ENCODE results near the gene AQP4.

The AQP4 gene, protein sequence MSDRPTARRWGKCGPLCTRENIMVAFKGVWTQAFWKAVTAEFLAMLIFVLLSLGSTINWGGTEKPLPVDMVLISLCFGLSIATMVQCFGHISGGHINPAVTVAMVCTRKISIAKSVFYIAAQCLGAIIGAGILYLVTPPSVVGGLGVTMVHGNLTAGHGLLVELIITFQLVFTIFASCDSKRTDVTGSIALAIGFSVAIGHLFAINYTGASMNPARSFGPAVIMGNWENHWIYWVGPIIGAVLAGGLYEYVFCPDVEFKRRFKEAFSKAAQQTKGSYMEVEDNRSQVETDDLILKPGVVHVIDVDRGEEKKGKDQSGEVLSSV

DNA sequence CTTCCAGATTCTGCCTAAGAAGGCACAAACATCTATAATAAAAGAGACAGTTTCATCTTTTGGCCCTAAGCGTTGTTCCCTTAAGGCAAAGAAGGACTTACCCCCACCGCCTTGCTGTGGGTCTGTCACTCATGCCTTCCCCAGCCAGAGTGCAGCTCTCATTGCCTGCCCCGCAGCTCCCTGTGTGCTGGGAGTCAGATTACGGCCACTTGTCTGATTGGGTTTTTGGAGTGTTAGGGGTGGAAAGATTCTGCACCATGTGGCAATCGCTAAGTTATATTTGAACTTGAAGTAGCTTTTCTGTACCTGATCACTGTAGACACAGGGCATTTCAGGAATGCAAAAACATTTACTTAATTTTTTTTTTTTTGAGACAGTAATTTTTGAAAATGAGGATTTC lies at the start of gene AQP4:
AQP4 (minus strand) TSS at position 151 of the 400 bp plus-strand sequence; CDS start at position 133, 18 bp downstream.
- no peak for DNase-seq (ENCODE audit: low read depth in 2 of 2)

DNA sequence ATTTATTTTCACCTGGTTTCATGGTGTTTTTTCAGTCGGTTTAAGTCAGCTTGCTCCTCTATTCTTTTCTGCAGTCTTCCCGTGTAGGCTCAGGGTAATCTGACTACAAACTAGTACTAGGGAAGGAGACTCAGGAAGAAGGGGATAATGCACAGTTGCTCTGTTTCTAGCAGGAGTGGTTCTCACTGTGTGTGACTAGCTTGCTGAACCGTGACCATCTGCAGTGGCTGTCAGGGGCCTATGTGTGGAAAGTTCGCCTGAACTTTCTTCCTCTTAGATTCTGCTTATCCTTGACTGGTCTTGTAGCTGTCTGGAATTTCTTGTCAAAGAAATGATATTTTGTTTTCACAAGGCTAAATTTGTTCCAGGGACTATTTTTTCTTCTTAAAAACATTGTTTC lies 46.3 kb upstream of the AQP4 start:
- DNase-seq (ENCODE audit: low read depth in 2 of 2) = no peak

GRCh38 chr18:26909599-26910290 lies 44.2 kb upstream of the AQP4 start:
- DNase-seq (ENCODE audit: low read depth in 2 of 2) = no peak

GRCh38 chr18:26908906-26909305 lies 43.4 kb upstream of the AQP4 start:
- no peak for DNase-seq (ENCODE audit: low read depth in 2 of 2)

DNA sequence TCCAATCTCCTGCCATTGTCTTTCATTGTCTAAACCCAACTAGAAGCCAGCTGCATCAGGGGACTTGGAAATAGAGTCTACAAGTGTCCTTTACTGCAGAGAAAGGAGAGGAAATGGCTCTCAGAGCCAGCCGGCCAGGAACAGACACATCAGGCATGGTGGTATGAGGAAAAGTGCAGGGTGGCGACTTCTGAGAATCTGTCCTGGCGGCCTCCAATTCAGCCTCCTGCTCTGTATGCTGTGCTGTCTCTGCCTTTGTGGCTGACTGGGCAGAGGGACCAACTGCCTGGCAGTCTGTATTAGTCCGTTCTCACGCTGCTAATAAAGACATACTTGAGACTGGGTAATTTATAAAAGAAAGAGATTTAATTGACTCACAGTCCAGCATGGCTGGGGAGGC lies 36.8 kb upstream of the AQP4 start:
- DNase-seq (ENCODE audit: low read depth in 2 of 2) = no peak

- no peak for DNase-seq (ENCODE audit: low read depth in 2 of 2)
Measured at GRCh38 chr18:26901020-26901419, 35.5 kb upstream of the AQP4 start.

- no peak for DNase-seq (ENCODE audit: low read depth in 2 of 2)
Measured at GRCh38 chr18:26894426-26894825, 28.9 kb upstream of the AQP4 start.

DNA sequence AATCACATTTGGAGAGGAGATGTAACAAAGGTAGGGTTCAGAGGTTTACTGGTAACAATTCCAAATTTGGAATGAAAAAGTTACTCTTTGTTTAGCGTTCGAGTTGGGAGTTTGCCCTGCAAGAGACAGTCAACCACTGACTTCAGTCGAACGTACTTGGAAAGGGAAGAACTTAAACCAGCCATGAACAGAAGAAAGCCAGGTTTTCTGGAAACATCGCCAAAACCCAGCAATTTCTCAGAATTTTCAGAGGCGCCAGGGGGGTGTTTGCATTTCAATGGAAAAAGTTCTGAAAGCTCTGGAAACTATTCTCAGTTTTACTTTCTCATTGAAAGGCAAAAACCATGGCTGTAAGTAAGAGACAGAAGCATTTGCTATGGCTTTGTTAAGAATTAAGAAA lies 28.5 kb upstream of the AQP4 start:
- DNase-seq (ENCODE audit: low read depth in 2 of 2) = no peak

DNA sequence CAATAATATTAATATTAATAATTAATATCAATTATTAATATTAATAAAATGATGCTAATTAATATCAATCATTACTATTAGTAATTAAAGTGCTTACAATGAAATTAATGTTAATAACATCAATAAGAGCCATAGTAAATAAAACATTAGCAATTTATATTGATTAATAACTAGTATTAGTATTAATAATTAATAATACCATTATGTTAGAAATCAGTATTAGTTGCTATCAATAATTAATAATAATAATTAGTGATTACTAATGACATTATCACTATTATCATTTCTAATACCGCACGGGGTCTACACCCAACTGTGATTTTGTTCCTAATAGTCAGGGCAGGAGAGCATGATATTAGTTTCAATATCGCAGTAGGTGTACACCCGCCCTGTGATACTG lies 22.8 kb upstream of the AQP4 start:
- no peak for DNase-seq (ENCODE audit: low read depth in 2 of 2)

- DNase-seq (ENCODE audit: low read depth in 2 of 2) = no peak
Measured at GRCh38 chr18:26875040-26875654, 9.6 kb upstream of the AQP4 start.

- no peak for DNase-seq (ENCODE audit: low read depth in 2 of 2)
Measured at GRCh38 chr18:26874283-26874682, 8.8 kb upstream of the AQP4 start.

- no peak for DNase-seq (ENCODE audit: low read depth in 2 of 2)
Measured at GRCh38 chr18:26869640-26870039, 4.1 kb upstream of the AQP4 start.

- no peak for DNase-seq (ENCODE audit: low read depth in 2 of 2)
Measured at GRCh38 chr18:26868968-26869586, 3.6 kb upstream of the AQP4 start.

GRCh38 chr18:26867471-26867870 lies 2.0 kb upstream of the AQP4 start:
- no peak for DNase-seq (ENCODE audit: low read depth in 2 of 2)

- DNase-seq (ENCODE audit: low read depth in 2 of 2) = no peak
Measured at GRCh38 chr18:26864658-26865057, 849 bp downstream of the AQP4 start.

DNA sequence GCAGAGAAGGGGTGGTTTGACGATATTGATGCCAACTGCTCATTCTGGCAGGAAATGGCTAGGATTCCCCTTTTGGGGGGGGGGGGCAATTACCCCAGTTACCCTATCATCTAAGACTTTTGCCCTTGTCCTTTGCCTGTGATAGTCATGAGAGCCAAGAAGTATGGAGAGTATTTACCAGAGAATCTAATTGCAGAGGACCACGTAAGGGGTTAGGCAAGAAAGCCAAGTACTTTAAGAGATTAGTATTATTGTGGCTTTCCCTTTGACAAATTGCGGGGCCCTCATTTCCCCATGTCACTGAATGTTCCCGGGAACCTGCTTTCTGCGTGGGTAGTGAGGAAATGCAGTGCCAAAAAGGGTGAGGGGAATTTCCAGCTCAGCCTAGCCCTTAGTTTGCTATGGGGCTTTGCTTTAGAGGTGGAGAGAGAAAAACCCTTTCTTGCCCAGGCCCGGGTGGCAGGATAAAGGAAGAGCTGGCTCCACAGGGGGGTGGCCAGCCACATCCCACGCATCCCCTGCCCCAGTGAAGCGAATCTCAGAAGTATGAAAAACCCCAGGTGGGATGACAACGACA lies 1.5 kb downstream of the AQP4 start:
- no peak for DNase-seq (ENCODE audit: low read depth in 2 of 2)

DNA sequence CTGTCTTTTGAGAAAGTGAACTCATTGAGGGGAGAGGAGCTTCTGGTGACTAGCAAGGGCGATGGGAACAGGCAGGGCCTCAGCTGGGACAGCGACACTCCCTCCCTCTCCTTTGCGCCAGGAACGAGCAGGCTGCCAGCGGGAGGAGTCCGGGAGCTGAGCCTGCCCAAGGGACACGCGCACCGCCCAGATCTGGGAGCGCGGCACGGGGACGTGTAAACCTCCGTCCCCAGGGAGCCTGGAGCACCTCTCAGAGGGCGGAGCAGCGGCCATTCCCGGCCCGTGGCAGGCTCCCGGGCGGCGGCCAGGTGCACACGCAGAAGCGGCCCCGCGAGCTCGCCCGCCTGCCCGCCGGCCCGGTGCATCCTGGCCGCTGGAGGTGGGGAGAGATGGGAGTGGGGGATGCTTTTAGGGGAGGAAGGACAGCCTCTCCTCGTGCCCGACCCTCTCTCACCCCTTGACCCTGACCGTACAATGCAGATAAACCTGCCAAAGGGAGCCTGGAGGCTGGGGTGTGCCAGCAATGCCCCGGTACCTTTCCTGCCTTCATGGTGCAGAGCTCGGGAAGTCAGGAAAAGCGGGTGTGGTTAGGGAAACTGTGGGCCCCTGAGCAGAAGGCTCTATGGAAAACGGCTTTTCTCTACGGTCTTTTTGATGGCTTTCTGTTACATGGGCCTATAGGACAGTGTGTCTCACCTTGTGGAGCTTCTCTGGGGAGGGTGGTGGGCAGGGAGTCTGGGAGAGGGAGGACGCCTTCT lies 2.2 kb downstream of the AQP4 start:
- no peak for DNase-seq (ENCODE audit: low read depth in 2 of 2)

- no peak for DNase-seq (ENCODE audit: low read depth in 2 of 2)
Measured at GRCh38 chr18:26862084-26862483, 3.4 kb downstream of the AQP4 start.

DNA sequence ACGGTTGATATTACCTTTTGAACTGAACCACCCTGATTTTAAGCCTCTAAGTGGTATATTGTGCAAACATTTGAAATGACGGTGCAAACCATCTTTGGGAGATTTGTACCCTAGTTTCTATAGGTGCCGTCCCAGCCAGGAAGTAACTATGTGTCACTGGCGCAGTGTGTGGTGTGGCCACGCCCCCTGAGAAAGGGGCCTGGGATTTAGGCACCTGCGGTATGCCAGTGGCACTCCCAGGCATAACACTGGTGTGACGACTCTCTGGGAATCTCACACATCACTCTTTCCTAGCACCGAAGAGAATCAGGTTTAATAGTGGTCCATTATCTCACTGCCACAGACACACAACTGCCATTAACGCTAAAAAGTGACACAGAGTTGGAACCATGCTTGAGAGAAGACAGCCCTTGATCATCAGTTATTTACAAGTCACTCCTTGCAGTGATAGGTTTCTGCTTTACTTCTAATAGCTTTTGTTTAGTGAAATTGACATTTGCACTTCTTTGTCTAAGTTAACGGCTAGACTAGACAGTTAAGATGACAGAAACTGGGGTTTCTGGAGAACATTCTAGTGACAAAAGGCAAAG lies 11.1 kb downstream of the AQP4 start:
- DNase-seq (ENCODE audit: low read depth in 2 of 2) = no peak

DNA sequence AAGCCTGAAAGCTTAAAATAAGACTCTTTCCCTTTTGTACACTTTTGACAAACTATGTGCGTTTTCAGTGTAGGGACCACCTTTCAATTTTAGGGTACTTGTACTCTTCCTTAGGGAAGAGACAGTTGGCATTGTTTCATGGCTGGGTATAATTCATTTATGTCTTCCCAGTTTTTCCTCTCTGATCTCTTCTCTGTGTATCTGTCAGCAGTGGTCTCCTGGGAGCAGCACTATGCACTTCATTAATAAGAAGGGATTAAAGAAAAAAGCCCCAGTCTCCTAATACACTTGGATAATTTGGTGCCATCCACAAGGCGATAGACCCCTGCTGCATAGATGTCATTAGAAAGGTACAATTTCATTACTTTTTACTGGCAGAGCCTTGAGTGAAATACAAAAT lies 12.1 kb downstream of the AQP4 start:
- no peak for DNase-seq (ENCODE audit: low read depth in 2 of 2)

DNA sequence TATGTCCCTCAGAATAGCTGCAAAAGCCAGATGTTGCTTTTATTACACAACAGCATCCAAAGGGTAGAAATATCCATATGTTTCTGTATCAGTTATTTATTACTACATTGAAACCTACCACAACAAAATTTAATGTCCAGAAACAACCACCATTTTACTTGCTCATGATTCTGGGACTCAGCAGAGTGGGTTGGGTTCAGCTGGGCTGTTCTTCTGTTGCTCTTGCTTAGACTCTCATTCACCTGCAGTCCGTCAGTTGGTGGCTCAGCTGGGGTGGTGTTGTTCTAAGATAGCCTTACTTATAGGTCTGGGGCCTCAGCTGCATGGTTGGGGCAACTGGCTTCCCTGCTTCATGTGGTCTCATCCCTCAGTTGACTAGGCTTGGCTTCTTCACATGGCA lies 21.7 kb downstream of the AQP4 start:
- no peak for DNase-seq (ENCODE audit: low read depth in 2 of 2)

All from stimulated activated CD4-positive, alpha-beta T cell treated with anti-CD3 and anti-CD28 coated beads, Interleukin-1b, Interleukin-23, amount 100 ng/mL, for 4 hours (primary cell).